Measurements from ENCODE around the gene RBM24. TPM values are rescaled to one million over a fixed set of nuclear protein-coding genes. Genes with fewer than 3 reads are reported as not detected.
"Not testable (repeated sequence)": the region's sequence is repeated elsewhere in the genome, so short reads cannot be mapped to it uniquely, and the experiment has no call there.

RBM24 gene
- total RNA-seq, 1 donor from 2014 or later: not detected

DNA sequence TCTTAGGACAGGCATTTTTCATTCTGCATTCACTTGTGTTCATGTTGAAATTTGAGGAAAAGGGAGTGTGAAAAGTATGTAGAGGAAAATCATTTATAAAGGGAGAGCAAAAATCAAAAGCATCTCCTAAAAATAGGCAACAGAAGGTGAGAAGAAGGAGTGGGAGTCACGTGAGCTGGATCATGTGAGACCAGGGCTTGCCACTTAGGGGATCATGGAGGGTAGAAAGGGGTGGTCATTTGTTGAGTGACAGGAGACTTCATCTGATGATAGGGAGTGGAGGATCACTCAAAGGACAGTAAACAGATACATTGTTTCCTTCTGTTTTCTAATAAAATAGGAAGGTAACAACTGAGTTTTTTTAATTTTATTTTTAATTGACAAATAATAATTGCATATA is 17.1 kb downstream of the RBM24 start:
- no peaks in the 10 kb centered on the region for H3K4me1 Mint-ChIP-seq (ENCODE audit: low read depth)
- no peak for DNase-seq (ENCODE audit: low spot score)
- no peaks in the 10 kb centered on the region for H3K36me3 Mint-ChIP-seq (ENCODE audit: low read depth)
- H3K9me3 Mint-ChIP-seq: no peaks in the 10 kb centered on the region
- no peak overlapping the region for H3K4me3 Mint-ChIP-seq
- peaks cover 3% of the 10 kb centered on the region for H3K27me3 Mint-ChIP-seq (ENCODE audit: insufficient read depth)
- intact Hi-C loops (cut with micrococcal nuclease): no loop called here
- H3K27ac Mint-ChIP-seq: no peak overlapping the region

DNA sequence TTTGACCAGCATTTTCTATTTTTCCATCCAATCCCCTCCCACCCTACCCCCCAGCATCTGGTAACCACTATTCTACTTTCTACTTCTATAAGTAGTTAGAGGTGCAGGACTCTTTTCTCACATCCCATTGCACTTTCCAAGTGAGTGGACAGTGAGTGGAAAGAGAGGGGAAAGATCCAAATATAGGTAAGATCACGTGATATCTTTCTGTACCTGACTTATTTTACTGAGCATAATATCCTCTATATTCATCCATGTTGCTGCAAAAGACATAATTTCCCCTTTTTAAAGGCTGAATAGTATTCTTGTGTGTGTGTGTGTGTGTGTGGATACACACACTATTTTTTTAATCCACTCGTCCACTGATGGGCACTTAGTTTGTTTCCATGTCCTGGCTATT is 18.1 kb downstream of the RBM24 start:
- Mint-ChIP-seq H3K4me1 (ENCODE audit: low read depth) (no peaks in the 10 kb centered on the region), H3K4me3 (no peak overlapping the region), H3K27ac (no peak overlapping the region), H3K36me3 (ENCODE audit: low read depth) (no peaks in the 10 kb centered on the region), H3K9me3 (no peaks in the 10 kb centered on the region), H3K27me3 (ENCODE audit: insufficient read depth) (peaks cover 2% of the 10 kb centered on the region)
- DNase-seq (ENCODE audit: low spot score): no peak
- intact Hi-C loops (cut with micrococcal nuclease): no loop called here

DNA sequence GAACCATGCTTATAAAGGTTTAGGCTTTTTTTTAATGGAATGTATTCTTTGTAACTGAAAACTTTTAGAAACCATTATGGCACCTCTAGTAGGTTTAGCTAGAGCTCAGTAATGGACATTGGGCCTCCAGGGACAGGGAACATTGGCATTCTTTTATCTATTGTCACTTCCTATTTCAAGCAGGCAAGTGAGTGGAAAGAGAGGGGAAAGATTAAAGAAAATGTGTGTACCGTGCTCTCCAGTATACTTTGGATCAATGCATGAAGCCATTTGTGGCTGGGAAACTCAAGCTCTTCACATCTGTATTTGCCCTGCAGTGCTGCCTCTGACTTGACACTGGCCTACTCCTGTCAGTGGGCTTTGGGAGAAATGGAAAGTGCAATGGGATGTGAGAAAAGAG is 18.6 kb downstream of the RBM24 start:
- peaks cover 2% of the 10 kb centered on the region for H3K27me3 Mint-ChIP-seq (ENCODE audit: insufficient read depth)
- no peak for DNase-seq (ENCODE audit: low spot score)
- no peaks in the 10 kb centered on the region for H3K9me3 Mint-ChIP-seq
- no peaks in the 10 kb centered on the region for H3K36me3 Mint-ChIP-seq (ENCODE audit: low read depth)
- intact Hi-C loops (cut with micrococcal nuclease): no loop called here
- no peaks in the 10 kb centered on the region for H3K4me1 Mint-ChIP-seq (ENCODE audit: low read depth)
- no peak overlapping the region for H3K4me3 Mint-ChIP-seq
- no peak overlapping the region for H3K27ac Mint-ChIP-seq

DNA sequence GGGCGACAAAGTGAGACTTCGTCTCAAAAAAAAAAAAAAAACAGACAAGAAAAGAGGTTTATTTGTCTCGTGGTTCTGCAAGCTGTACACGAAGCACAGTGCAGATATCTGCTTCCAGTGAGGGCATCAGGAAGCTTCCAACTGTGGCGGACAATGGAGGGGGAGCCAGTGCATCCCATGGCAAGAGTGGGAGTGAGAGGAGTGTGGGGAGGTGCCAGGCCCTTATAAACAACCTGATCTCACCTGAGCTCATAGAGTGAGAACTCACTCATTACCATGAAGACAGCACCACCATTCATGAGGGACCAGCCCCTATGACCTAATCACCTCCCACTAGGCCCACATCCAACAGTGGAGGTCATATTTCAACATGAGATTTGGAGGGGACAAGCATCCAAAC is 19.5 kb downstream of the RBM24 start:
- H3K9me3 Mint-ChIP-seq: no peaks in the 10 kb centered on the region
- H3K4me3 Mint-ChIP-seq: no peak overlapping the region
- no peak overlapping the region for H3K27ac Mint-ChIP-seq
- H3K4me1 Mint-ChIP-seq (ENCODE audit: low read depth): no peaks in the 10 kb centered on the region
- H3K36me3 Mint-ChIP-seq (ENCODE audit: low read depth): no peaks in the 10 kb centered on the region
- intact Hi-C loops (cut with micrococcal nuclease): no loop called here
- peaks cover 2% of the 10 kb centered on the region for H3K27me3 Mint-ChIP-seq (ENCODE audit: insufficient read depth)
- DNase-seq (ENCODE audit: low spot score): no peak

DNA sequence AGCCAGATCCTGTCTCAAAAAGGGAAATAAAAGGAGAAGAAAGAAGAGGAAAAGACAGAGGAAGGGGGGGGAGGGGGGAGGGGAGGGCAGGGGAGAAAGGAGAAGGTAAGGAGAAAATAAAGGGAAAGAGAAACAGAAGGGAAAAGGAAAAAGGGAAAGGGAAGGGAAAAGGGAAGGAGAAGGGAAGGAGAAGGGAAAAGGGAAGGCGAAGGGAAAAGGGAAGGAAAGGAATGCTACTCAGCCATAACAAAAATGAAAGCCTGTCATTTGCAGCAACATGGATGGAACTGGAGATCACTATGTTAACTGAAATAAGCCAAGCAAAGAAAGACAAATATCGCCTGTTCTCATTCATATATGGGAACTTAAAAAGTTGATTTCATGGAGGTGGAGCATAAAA is 22.3 kb downstream of the RBM24 start:
- Mint-ChIP-seq H3K4me1 (ENCODE audit: low read depth) (no peaks in the 10 kb centered on the region), H3K27me3 (ENCODE audit: insufficient read depth) (no peaks in the 10 kb centered on the region), H3K36me3 (ENCODE audit: low read depth) (no peaks in the 10 kb centered on the region), H3K4me3 (no peak overlapping the region), H3K9me3 (no peaks in the 10 kb centered on the region), H3K27ac (no peak overlapping the region)
- intact Hi-C loops (cut with micrococcal nuclease): no loop called here
- no peak for DNase-seq (ENCODE audit: low spot score)

DNA sequence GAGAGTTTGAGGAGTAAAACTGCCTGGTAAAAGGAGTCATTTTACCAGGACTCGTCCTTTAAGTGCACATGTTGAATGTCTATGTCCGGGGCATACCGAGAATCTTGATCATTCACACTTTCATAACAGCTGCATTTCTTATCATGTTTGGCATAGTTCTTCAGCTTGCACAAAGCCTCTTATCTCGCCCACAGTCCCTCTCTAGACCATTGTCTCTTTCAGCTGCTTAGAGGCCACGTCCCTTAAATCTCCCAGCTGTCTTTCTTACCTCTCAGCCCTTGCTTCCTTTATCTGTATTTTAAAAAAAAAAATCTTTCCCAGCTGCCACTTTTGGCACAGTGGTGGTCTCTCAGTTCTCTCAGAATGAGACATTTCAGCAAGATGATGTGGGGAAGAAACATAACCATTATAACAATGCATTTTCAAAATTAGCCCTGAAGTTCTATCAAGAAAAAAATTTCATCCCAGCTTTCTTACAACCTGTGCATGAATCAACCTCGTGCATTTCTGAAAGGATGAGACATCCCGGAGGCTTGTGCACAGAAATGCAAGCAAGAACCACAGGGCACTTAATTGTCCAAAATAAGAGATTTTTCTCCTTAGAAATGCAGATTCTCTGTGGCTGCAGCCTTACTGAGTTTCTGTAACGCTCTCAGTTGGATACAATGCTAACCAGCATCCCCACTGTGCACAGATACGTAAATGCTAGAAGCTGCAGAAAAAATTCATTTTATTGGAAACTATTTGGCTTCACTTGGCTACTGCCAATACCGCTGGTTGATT is 24.2 kb downstream of the RBM24 start:
- intact Hi-C loops (cut with micrococcal nuclease): no loop called here
- Mint-ChIP-seq H3K4me3 (no peak overlapping the region), H3K4me1 (ENCODE audit: low read depth) (no peaks in the 10 kb centered on the region), H3K9me3 (no peaks in the 10 kb centered on the region), H3K27ac (no peak overlapping the region), H3K36me3 (ENCODE audit: low read depth) (no peaks in the 10 kb centered on the region), H3K27me3 (ENCODE audit: insufficient read depth) (peaks cover 2% of the 10 kb centered on the region)
- no peak for DNase-seq (ENCODE audit: low spot score)

DNA sequence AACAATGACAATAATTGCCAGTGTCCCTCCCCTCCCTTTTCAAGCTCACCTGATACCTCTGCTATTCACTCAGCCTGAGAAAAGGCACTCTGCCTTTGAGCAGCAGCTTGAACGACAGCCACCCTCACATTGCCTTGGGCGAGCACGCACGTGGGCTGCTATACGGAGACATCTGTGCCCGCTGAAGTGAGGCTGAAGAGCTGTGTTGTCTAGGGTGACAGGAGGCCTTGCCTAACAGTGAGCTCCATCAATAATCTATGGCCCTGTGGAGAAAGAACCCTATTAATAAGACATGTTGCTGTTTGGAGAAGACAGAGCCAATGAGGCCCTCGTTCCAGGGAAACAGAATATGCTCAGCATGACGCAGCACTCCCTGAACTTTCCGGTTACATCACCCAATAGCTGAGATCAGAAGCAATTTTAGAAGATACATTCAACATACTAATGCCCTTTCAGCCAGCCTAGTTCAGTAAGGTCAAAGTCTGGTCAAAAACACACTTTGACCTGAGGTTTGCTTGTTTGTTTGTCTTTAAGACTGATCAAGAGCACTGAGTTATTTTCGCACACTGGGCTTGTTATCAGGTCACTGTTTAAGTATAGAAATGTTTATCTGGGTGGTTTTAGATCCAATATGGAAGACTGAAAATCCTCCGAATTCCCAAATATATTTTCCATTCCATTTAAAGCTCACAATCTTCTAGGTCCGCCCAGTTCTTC is 30.6 kb downstream of the RBM24 start:
- no peak overlapping the region for H3K27ac Mint-ChIP-seq
- peaks cover 3% of the 10 kb centered on the region for H3K9me3 Mint-ChIP-seq
- no peak for DNase-seq (ENCODE audit: low spot score)
- no peaks in the 10 kb centered on the region for H3K4me1 Mint-ChIP-seq (ENCODE audit: low read depth)
- H3K36me3 Mint-ChIP-seq (ENCODE audit: low read depth): no peaks in the 10 kb centered on the region
- no peak overlapping the region for H3K4me3 Mint-ChIP-seq
- intact Hi-C loops (cut with micrococcal nuclease): no loop called here
- H3K27me3 Mint-ChIP-seq (ENCODE audit: insufficient read depth): peaks cover 2% of the 10 kb centered on the region

DNA sequence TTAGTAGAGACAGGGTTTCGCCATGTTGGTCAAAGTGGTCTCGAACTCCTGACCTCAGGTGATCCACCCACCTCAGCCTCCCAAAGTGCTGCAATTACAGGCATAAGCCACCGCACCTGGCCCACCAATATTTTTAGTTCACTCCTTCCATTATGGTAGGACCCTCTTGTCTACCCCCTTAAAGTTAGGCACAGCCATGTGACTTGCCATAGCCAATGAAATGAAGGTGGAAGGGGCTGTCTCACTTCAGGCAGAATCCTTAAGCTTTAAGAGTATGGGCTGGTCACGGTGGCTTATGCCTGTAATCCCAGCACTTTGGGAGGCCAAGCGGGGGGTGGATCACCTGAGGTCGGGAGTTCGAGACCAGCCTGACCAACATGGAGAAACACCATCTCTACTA is 32.1 kb downstream of the RBM24 start:
- H3K27me3 Mint-ChIP-seq (ENCODE audit: insufficient read depth); DNase-seq (ENCODE audit: low spot score); H3K36me3 Mint-ChIP-seq (ENCODE audit: low read depth); H3K4me1 Mint-ChIP-seq (ENCODE audit: low read depth); intact Hi-C loops (cut with micrococcal nuclease); H3K4me3 Mint-ChIP-seq; H3K9me3 Mint-ChIP-seq; H3K27ac Mint-ChIP-seq: not testable (repeated sequence)

DNA sequence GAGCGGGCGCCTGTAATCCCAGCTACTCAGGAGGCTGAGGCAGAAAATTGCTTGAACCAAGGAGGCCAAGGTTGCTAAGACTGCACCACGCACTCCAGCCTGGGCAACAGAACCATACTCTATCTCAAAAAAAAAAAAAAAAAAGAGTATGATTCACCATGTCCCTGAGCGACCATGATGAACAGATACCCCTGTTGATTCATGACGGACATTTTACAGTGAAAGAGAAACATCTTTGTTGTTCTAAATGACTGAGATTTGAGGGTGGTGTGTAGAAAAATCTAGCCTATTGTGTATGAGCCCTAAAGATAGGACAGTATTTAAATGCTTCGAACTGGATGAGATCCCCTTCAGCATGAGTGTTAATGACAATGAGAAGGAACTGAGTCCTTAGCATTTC is 32.8 kb downstream of the RBM24 start:
- peaks cover 2% of the 10 kb centered on the region for H3K27me3 Mint-ChIP-seq (ENCODE audit: insufficient read depth)
- DNase-seq (ENCODE audit: low spot score): no peak
- intact Hi-C loops (cut with micrococcal nuclease): no loop called here
- no peak overlapping the region for H3K27ac Mint-ChIP-seq
- no peaks in the 10 kb centered on the region for H3K36me3 Mint-ChIP-seq (ENCODE audit: low read depth)
- H3K4me3 Mint-ChIP-seq: no peak overlapping the region
- peaks cover 3% of the 10 kb centered on the region for H3K9me3 Mint-ChIP-seq
- no peaks in the 10 kb centered on the region for H3K4me1 Mint-ChIP-seq (ENCODE audit: low read depth)

DNA sequence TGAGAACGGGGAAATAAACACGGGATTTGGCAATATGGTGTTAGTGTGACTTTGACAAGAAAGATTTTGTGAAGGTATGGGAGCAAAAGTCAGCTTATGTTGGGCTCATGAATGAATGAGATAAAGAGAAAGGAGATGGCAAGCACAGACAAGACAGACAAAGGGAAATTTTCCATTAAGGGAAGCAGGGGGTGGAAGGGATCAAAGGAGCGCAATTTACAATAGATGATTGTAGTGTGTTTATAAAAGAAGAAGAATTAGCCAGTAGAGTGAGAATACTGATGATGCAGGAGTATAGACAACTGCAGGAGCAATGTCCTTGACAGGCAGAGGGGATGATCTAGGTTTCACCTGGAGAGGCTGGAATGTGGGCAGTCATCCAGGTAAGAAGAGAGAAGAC is 34.1 kb downstream of the RBM24 start:
- H3K36me3 Mint-ChIP-seq (ENCODE audit: low read depth): no peaks in the 10 kb centered on the region
- H3K4me3 Mint-ChIP-seq: no peak overlapping the region
- no peak for DNase-seq (ENCODE audit: low spot score)
- no peaks in the 10 kb centered on the region for H3K27me3 Mint-ChIP-seq (ENCODE audit: insufficient read depth)
- no peaks in the 10 kb centered on the region for H3K4me1 Mint-ChIP-seq (ENCODE audit: low read depth)
- intact Hi-C loops (cut with micrococcal nuclease): no loop called here
- H3K9me3 Mint-ChIP-seq: peaks cover 3% of the 10 kb centered on the region
- H3K27ac Mint-ChIP-seq: no peak overlapping the region

DNA sequence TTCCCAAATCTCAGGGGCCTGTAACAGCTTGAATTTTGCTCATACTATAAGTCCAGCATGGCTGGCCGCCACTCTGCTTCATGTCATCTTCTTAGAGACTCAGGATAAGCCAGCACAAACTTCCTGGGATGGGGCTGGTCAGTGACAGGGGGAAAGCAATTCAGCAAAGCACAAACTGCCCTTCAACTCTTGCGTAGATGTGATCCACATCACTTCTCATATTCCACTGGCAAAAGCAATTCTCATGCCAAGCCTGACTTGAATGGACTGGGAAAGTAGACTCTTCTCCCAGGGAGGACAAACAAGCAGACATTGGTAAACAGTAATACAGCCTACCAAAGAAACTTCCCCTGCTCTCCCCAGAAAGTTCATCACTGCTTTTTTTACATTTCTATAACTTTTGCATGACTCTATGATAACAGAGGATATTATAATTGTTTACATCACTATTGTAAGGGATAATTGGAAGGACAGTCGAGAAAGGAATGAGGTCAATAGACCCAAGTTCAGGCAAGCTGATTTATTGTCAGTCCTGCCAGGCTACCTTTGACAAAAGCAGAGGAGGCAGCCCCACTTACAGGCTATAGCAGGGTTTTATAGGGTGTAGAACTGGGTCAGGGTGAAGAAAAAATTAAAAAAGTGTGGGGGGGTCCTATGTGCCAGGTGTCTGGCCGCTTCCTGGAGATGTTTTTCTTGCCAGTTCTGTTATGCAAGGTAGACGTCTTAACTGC is 37.4 kb downstream of the RBM24 start:
- peaks cover 3% of the 10 kb centered on the region for H3K9me3 Mint-ChIP-seq
- H3K4me3 Mint-ChIP-seq: no peak overlapping the region
- H3K4me1 Mint-ChIP-seq (ENCODE audit: low read depth): no peaks in the 10 kb centered on the region
- DNase-seq (ENCODE audit: low spot score): no peak
- no peak overlapping the region for H3K27ac Mint-ChIP-seq
- intact Hi-C loops (cut with micrococcal nuclease): no loop called here
- no peaks in the 10 kb centered on the region for H3K27me3 Mint-ChIP-seq (ENCODE audit: insufficient read depth)
- no peaks in the 10 kb centered on the region for H3K36me3 Mint-ChIP-seq (ENCODE audit: low read depth)

DNA sequence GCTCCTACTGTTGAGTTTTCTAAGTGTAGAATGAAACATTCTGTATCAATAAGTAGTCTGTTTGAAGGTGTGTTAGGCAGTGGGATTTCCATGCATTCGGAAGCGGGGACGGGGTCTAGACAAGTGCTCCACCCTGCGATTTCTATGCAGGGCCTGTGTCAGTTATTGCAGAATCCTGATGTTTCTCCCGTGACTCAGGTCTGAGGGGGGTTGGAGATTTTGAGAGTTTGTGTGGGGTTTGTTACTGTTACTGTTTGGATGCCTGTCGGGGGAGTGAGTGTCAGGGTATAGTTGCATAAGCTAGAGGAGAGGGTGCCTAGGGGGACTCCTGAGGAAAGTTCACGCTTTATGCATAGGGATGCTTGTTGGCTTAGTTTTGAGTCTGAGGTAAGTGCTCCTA is 39.1 kb downstream of the RBM24 start:
- H3K36me3 Mint-ChIP-seq (ENCODE audit: low read depth); intact Hi-C loops (cut with micrococcal nuclease); H3K4me1 Mint-ChIP-seq (ENCODE audit: low read depth); DNase-seq (ENCODE audit: low spot score); H3K9me3 Mint-ChIP-seq; H3K27me3 Mint-ChIP-seq (ENCODE audit: insufficient read depth); H3K27ac Mint-ChIP-seq; H3K4me3 Mint-ChIP-seq: not testable (repeated sequence)

DNA sequence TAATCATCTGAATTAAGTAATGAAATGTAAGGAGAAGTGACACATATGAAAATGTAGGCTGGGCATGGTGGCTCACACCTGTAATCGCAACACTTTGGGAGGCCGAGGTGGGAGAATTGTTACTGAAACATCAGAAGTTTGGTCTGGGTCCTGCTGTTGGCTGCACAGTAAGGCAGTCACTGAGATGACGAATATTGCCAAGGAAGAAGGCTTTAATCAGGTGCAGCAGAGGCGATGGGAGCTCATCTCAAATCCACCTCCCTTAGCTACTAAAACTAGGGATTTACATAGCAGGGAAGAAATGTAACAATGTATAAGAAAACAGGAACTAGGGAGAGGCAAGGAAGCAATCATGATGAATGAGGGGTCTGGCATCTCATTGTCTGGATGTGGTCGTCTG is 50.1 kb downstream of the RBM24 start:
- no peak overlapping the region for H3K27ac Mint-ChIP-seq
- no peak overlapping the region for H3K4me3 Mint-ChIP-seq
- intact Hi-C loops (cut with micrococcal nuclease): no loop called here
- no peaks in the 10 kb centered on the region for H3K27me3 Mint-ChIP-seq (ENCODE audit: insufficient read depth)
- H3K9me3 Mint-ChIP-seq: peaks cover 7% of the 10 kb centered on the region
- no peaks in the 10 kb centered on the region for H3K36me3 Mint-ChIP-seq (ENCODE audit: low read depth)
- no peaks in the 10 kb centered on the region for H3K4me1 Mint-ChIP-seq (ENCODE audit: low read depth)
- no peak for DNase-seq (ENCODE audit: low spot score)

All from activated T-helper 1 cell treated with anti-CD3 and anti-CD28 coated beads, Interleukin-12 subunit alpha, Interleukin-12 subunit beta, Interleukin-2, Interleukin-4 antibody, amounts not matched to agents 30 ng/mL and 10 ng/mL and 1 ng/mL, durations not matched to agents 14 hours and 24 hours and 36 hours (primary cell).